GM18909 (cell line): ENCODE results near the gene PLEKHG2.

Source experiments
- ATAC-seq: cut with Tn5 transposase; IDR thresholded peaks from one replicate; pipeline ENCODE4 v1.9.1; 2021; ENCODE audit warnings: mild to moderate bottlenecking; ENCODE audit not compliant: unreplicated experiment, poor library complexity

The PLEKHG2 gene

GRCh38 chr19:39472746-39473442 lies 60.4 kb downstream of the PLEKHG2 start:
- no peak for ATAC-seq

GRCh38 chr19:39473443-39473960 lies 61.0 kb downstream of the PLEKHG2 start:
- ATAC-seq: no peak

DNA sequence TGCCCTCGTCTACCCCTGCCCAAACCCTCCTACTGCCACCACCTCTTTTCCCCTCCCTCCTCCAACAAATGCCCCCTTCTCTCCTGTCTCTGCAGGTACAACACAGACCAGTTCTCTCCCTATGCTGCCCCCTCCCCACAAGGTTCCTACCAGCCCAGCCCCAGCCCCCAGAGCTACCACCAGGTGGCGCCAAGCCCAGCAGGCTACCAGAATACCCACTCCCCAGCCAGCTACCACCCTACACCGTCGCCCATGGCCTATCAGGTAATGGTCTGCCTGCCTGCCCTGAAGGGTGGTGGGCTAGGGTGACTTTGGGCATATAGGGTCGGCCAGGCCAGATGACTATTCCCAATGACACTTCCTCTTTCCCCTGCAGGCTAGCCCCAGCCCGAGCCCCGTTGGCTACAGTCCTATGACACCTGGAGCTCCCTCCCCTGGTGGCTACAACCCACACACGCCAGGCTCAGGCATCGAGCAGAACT lies 61.7 kb downstream of the PLEKHG2 start:
- no peak for ATAC-seq

GRCh38 chr19:39475748-39476147 lies 63.3 kb downstream of the PLEKHG2 start:
- no peak for ATAC-seq
